NCI-H2081 (cell line): ENCODE measurements around the gene HHIPL2.
"Not testable (repeated sequence)": the region's sequence is repeated elsewhere in the genome, so short reads cannot be mapped to it uniquely, and the experiment has no call there.

Source experiments
- DNase-seq, 2 experiments: peaks; one replicate each; lab custom pipeline; 2025; lab: John Stamatoyannopoulos, UW

The HHIPL2 gene

DNA sequence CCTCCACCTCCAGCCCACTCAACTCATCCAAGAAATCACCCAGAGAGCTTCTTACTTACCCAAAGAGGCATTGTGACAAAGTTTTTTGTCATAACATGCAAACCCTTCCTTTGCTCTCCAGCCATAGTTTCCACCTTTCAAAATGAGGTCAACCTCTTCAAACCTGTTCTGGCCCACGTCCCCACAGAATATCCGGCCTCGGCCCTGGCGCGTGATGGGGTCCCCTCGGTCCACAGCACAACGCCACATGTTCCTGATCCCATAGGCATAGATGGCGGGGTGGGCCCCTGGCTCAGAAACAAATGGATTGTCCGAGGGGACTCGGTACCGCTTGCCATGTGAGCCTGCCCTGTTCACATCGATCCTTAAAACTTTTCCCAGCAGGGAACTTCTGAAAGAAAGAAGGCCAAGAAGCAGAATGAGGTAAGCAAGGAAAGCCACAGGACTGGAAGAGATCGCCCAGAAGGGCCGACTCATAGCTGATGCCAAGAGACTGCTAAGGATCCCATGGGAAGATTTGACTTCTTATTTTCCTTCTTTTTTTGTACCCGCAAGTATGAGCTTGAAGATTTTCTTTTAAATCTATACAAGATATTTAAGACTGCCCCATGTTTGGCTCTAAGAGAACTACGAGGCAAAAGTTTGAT is 7.8 kb downstream of the HHIPL2 start:
- no peak for DNase-seq

DNA sequence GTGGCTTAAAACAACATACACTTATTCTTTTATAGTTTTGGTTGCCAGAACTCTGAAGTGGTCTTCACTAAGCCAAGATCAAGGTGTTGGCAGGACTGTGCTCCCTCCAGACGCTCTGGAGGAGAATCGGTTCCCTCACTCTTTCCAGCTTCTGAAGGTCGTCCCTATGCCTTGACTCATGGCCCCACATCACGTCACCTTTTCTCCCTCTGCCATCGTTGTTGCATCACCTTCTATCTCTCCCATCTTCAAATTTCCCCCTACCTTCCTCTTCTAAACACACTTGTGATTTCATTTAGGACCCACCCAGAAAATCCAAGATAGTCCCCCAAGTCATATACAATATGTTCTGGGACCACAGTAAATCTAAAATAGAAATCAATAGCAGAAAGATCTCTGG is 12.4 kb downstream of the HHIPL2 start:
- no peak for DNase-seq

DNA sequence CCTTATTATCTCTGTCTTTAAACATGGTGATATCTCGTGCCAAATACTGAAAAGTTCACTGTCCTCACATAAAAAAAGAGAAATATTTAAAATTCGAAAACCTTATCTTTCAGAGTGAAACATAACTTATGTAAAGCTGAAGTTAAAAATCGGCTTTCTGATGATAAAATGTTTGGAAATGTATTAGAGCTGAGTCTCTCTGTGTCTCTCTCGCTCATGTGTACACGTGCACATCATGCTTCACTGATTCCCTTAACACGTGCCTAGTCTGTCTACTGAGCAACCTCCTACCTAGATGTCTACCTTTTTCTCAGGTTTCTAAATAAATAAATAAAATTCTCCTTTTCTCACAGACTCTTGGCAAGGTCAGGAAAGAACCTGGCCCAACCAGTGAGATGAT is 17.1 kb downstream of the HHIPL2 start:
- DNase-seq, result no peak

DNA sequence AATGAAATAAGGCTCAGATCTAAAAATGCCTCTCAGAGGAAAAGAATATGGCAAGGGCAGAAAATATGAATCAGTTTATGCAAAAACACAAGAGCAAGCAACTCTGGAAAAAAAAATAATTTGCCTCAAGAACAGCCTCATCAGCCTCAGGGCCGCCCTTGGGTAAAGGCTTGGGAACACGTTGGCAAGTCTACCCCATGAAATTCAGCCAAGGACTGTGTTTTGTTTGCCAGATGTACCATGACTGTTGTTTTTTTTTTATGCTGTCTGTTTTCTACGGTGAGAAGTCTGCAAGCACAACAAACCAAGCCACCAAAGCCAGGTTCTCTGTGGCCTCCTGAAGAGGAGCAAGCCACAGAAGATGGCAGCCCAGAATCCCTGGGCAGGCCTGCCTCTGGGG is 18.0 kb downstream of the HHIPL2 start:
- DNase-seq, result no peak

DNA sequence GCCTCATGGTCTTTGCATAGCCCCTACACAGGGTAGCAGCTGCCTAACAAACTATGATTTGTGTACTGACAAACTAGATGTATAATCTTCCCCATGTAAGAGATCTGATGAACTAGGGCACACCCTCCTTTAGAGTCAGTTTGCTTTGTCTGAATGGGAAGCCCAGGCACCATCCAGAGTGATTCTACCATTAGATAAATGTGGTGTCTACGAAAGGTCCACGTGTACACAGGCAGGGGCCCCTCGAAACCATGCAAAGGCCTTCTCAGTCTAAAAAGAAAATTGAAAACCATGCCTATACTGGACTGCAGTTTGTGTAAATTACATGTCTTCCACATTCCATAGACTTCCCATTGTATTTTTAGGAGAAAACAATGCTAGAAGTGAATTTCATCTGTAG is 18.7 kb downstream of the HHIPL2 start:
- DNase-seq, result no peak

DNA sequence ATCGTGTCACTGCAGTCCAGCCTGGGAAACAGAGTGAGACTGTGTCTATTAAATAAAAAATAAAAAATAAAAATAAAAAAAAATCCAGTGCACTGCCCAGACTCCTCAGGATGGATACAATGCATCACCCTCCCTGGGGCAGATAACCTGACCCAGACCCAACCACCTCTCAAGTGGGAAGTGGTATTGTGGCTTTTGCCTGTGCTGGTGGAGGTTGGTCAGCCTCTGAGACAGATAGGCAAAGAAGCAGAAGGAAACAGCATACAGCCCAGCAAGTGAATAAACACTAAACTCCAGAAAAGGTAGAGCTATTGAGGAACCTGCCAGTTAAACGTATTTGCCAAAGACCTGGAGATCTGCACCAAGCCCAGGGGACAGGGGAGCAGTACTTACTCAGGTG is 22.0 kb downstream of the HHIPL2 start:
- no peak for DNase-seq

DNA sequence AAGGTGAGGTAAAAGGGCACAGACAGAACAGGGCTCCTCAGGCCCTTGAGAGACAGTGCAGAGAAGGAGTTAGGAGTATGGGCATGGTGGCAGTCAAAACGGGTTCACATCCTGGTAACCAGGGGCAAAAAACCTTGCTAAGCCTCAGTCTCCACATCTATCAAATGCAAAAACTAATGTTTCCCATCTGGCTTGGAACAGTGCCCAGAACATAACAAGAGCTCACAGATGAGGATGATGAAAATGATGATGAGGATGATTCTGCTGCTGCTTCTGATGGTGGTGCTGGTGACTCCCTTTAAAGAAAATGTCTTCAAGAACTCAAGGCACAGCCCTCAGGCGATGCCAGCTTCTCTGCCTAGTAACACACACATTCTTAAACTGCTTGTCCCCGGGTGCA is 24.1 kb downstream of the HHIPL2 start:
- no peak for DNase-seq

DNA sequence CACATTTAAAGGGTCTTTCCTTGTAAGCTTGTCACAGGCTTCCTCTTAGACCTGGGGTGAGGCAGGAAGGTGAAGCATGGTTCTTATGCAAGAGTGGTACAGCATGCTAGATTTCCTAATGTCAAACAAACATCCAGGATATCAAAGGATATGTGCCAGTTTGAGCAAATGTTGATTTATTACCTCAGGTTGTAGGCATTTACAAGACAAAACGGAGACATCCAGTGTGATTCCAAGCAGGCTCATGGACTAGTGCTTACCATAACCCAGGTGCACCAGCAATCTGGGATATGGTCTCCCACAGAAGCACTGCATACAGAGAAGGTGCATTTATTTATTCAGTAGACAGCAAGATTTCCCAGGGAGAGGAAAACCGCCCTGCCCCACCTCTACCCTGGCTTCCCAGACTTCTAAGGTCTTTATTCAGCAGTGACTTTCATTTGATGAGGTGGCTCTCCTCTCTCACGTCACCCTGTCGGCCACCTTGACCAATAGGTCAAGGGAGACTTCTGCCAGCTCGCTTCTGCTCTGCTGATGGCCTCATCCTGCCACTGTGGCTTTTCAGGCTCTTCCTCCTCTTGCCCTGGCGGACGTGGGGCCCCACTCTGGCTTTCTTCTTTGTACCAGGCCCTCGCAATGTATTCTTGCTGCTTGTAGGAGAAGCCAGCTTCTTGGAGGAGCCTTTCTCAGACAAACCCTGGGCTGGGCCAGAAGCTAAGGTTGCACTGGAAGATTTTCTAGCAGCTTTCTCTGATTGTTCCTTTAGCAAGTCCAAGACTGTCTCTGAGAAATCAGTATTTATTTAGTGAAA is 25.6 kb downstream of the HHIPL2 start:
- DNase-seq, result no peak

- DNase-seq, result no peak
Observed at GRCh38 chr1:222521299-222522104, 26.4 kb downstream of the HHIPL2 start.

DNA sequence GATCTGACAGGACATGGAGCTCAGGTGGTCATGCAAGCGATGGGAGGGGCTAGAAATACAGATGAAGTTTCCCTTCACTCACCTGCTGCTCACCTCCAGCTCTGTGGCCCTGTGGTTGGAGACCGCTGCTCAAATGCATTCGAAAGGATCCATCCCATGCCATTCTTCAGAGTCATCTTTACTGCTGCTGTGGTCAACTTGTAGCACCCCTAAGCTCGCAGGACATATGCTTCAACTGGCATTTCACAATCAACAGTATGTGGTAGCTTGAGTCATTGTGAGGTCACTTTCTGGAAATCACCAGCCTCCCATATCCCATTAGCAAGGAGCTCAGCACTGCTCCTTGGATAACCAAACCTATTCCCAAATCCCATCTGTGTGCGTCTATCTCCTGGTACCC is 58.4 kb downstream of the HHIPL2 start:
- not testable (repeated sequence) for DNase-seq

DNA sequence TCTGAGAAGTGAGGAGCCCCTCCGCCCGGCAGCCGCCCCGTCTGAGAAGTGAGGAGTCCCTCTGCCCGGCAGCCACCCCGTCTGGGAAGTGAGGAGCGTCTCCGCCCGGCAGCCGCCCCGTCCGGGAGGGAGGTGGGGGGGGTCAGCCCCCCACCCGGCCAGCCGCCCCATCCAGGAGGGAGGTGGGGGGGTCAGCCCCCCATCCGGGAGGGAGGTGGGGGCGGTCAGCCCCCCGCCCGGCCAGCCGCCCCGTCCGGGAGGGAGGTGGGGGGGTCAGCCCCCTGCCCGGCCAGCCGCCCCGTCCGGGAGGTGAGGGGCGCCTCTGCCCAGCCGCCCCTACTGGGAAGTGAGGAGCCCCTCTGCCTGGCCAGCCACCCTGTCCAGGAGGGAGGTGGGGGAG is 60.1 kb downstream of the HHIPL2 start:
- not testable (repeated sequence) for DNase-seq

DNA sequence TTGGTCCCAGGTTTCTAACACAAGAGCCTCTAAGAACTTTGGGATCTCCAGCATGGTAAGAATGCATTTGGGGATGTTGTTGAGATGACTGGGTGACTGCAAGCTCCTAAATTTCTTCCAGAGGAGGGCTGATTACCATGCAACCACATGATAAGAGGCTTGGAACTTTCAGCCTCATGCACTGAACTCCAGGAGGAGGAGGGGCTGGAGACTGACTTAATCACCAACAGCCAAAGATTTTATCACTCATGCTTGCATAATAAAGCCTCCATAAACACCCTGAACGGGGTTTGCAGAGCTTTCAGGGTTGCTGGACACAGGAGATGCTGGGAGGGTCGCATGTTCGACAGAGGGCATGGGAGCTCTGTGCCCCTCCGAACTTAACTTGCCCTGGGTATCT is 63.9 kb downstream of the HHIPL2 start:
- not testable (repeated sequence) for DNase-seq

DNA sequence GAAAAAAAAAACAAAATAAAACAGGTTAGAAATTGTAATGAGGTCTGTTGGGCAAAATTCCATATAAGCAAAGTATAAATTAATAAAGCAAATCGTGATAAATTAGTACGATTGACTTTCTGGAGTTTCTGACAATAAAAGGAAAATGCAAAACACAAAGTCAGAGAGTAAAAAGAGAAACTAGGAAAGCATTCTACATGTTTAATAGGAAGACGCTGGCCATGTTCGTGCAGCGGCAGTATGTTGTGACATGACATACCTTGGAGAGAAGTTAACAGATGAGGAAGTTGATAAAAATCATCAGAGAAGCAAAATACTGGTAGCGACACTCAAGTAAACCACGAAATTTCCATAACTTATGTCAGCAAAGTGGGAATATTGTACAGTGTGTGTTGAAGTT is 68.3 kb downstream of the HHIPL2 start:
- DNase-seq, result not testable (repeated sequence)

GRCh38 chr1:222476436-222476835 is 71.5 kb downstream of the HHIPL2 start:
- DNase-seq, result not testable (repeated sequence)

DNA sequence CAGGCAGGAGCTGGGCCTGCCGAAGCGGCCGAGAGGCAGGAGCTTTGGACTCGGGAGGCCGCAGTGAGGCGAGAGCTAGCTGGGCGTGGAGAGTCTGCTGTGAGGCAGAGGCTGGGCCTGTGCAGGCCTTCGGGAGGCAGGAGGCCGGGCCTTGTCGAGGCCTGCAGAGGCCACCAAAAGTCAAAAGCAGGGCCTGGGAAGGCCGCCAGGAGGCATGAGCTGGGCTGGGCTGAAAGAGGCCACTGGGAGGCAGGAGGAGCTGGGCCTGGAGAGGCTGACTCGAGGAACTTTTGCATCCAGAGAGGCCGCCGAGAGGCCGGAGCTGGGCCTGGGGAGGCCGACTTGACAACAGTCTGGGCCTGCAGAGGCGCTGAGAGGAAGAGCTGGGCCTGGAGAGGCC is 74.2 kb downstream of the HHIPL2 start:
- not testable (repeated sequence) for DNase-seq

GRCh38 chr1:222472776-222473540 is 74.9 kb downstream of the HHIPL2 start:
- DNase-seq, result not testable (repeated sequence)
